ENCODE results near the gene ABCA2.

ABCA2 gene

DNA sequence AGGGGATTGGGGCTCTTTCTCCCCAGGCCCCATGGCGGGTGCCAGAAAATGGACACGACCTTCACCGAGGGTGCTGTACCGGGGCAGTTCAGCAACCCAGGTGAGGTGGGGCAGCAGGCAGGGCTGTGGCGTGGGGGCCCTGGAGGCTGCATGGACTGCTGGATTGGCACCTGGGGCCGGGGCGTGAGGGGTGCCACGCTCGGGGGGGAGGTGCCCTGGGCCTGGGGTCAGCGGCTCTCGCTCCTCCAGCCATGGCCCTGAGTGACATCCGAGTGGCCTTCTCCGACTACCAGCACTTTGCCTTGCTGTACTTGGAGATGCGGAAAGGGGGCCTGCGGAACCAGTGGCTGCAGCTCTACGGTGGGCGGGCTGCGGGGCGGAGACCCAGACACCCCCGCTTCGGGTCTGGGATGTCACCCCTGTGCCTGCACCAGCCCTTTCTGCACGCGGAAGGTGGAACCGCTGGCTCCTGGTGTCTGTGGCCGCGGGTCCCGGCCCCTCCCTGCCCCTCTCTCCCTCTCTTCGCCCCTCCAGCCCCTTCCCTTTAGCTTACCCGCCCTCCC, 43.5 kb downstream of the ABCA2 start:
- DNase-seq (ENCODE audit: low read depth), result no peak
- TF ChIP-seq, protein P1, sequence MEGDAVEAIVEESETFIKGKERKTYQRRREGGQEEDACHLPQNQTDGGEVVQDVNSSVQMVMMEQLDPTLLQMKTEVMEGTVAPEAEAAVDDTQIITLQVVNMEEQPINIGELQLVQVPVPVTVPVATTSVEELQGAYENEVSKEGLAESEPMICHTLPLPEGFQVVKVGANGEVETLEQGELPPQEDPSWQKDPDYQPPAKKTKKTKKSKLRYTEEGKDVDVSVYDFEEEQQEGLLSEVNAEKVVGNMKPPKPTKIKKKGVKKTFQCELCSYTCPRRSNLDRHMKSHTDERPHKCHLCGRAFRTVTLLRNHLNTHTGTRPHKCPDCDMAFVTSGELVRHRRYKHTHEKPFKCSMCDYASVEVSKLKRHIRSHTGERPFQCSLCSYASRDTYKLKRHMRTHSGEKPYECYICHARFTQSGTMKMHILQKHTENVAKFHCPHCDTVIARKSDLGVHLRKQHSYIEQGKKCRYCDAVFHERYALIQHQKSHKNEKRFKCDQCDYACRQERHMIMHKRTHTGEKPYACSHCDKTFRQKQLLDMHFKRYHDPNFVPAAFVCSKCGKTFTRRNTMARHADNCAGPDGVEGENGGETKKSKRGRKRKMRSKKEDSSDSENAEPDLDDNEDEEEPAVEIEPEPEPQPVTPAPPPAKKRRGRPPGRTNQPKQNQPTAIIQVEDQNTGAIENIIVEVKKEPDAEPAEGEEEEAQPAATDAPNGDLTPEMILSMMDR (IDR thresholded peaks at IDR 0.05; ENCODE audit: insufficient read depth, low read depth, low read length, missing control alignments), result no peak
- no peak overlapping the region for H3K4me3 ChIP-seq (ENCODE audit: low read length)

DNA sequence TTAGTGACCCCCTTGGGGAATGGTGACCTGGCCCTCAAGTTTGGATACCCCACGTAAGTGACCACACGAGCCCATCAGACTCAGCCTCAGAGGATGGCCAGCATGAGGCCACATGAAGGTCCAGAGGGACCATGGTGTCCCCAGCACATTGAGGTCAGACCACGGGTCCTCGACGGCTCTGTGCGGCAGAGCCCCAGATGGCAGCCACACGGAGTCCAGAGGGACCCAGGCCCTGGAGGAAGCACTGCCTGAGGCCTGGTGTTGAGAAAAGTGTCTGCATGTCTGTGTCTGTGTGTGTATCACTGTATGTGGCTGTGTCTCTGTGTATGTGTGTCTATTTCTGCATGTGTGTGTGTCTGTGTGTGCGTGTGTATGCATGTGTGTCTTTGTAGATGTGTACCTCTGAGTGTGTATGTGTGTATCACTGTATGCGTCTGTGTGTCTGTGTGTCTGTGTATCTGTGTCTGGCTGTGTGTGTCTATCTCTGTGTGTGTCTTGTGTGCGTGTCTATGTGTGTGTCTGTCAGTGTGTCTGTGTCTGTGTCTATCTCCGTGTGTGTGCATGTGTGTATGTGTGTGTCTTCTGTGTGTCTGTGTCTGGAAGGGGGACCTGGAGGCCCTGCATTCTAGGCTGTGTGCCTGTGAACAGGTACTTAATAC, 44.3 kb downstream of the ABCA2 start:
- H3K4me3 ChIP-seq (ENCODE audit: low read length), result no peak overlapping the region
- no peak for DNase-seq (ENCODE audit: low read depth)
- TF ChIP-seq, protein P1 (IDR thresholded peaks at IDR 0.05; ENCODE audit: insufficient read depth, low read depth, low read length, missing control alignments), result no peak

DNA sequence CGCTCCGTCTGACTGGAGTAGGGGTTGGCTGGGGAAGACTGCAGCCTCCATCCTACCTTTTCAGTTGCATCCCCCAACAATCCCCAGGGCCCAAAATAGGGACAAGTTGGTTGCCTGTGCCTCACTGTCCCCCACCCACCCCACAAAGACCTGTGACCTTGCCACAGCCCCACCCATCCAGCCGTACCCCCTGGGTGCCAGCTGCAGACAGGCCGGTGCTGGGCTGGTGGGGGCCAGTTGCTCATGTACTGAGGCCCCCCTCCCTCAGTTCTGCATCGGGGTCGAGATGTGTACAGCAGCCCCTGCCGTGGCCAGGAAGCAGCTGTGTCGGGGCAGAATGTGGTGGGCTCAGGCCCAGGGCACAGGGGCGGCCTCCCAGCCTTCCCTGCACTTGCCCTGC, 44.9 kb downstream of the ABCA2 start:
- no peak overlapping the region for H3K4me3 ChIP-seq (ENCODE audit: low read length)
- TF ChIP-seq, protein P1 (IDR thresholded peaks at IDR 0.05; ENCODE audit: insufficient read depth, low read depth, low read length, missing control alignments), result no peak
- DNase-seq (ENCODE audit: low read depth), result no peak

DNA sequence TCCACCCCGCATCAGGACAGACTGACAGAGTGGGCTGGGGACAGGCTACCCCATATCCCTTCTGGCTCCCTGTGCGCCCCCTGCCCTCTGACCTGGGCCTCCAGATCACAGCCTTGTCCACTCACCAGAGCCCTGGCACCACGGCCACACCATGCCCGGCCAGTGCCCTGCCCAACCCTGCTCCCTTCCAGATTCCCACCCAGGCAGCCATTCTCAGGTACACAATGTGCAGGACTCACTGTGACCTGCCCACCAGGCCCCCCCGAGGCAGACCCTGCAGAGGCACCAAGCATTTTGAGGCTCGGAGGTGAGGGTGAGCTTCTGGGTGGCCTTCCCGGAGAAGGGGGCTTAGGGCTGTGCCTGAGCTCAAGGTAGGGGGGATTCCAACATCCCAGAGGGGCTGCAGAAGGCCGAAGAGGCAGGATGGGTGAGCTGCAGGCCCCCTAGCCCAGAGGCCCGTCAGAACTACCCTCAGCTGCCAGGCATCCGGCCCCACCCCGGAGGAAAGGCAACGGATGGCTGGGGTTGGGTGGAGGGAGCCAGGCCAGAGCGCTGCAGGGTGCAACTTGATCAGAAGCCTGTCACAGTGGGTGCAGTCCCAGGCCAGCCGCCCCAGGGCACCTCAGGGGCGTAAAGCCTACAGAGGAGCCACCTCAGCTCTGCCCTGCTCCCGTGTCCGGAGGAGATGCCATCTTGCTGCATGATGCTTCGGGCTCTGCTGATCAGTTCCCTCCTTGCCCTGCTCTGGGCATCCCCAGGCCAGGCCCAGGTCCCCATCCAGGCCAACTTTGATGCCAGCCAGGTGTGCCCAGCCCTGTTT, 45.6 kb downstream of the ABCA2 start, which contains the start of gene LCNL1:
TSS of gene LCNL1 (plus strand) at position 762 of the 820 bp plus-strand sequence. CDS start 594 bp downstream, outside the sequence.
- no peak for DNase-seq (ENCODE audit: low read depth)
- no peak within 1 kb of the TSS for H3K4me3 ChIP-seq (ENCODE audit: low read length)
- TF ChIP-seq, protein P1 (IDR thresholded peaks at IDR 0.05; ENCODE audit: insufficient read depth, low read depth, low read length, missing control alignments), result no peak

DNA sequence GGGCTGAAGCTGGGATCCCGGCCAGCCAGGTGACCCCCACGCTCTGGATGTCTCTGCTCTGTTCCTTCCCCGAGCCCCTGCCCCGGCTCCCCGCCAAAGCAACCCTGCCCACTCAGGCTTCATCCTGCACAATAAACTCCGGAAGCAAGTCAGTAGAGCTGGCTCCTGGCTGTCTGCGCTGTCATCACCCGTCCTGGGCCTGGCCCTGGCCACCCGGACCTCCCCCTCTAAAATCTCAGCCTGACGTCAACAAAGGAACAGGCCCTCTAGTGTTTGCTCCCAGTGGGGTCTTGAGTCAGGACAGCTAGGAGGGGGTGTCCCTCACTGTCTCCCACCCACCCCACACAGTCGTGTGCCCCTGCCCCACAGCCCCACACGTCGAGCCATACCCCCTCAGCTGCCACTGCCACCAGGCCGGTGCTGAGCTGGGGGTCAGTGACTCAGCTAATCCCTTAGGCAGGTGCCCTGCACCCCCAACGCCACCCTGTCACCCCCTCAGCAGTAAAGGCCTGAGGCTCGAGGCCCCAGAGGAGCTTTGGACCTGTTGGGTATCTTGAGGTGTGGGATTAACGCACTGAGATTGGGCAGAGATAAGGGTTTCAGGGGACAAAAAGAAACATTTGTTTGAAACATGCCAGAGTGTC, 46.3 kb downstream of the ABCA2 start:
- TF ChIP-seq, protein P1 (IDR thresholded peaks at IDR 0.05; ENCODE audit: insufficient read depth, low read depth, low read length, missing control alignments), result no peak
- H3K4me3 ChIP-seq (ENCODE audit: low read length), result no peak overlapping the region
- DNase-seq (ENCODE audit: low read depth), result no peak

DNA sequence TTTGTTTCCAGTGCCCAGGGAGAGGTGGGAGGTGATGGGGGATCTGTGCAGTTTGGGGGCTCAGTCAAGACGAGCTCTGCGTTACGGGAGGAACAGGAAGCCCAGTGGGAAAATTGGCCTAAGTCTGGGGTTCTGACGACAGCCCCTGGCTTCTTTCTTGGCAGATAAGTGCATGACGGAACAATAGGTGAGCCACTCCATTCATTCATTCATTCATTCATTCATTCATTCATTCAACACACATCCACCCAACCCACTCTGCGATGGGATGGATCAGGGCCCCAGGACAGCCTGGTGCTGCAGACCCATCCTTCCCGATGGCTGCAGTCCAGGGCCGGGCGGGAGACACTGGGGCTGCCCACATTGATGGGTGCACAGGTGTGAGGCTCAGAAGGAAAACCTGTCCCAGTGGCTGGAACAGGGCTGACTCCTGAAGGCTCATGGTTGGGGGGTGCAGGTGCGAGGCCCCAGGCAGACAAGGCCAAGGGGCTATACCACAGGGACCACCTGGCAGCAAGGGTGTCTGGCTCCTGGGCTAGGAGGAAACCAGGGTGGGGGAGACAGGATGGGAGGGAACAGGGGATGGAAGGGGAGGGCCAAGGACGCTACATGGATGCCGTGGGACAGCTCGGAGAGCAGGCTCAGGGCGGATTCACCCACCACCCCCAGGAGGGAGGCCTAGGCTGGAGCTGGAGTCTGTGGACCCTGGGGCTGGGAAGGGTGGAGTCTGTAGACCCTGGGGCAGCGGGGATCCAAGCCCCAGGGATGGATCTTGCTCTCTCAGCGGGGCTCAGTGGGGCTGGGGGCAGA, 47.2 kb downstream of the ABCA2 start:
- no peak for DNase-seq (ENCODE audit: low read depth)
- TF ChIP-seq, protein P1 (IDR thresholded peaks at IDR 0.05; ENCODE audit: insufficient read depth, low read depth, low read length, missing control alignments), result no peak
- no peak overlapping the region for H3K4me3 ChIP-seq (ENCODE audit: low read length)
